Left kidney (tissue), 2 donors: ENCODE data around the gene PTPN4. TPM values are rescaled to one million over a fixed set of nuclear protein-coding genes. Genes with fewer than 3 reads are reported as not detected.
"Not testable (repeated sequence)": the region's sequence is repeated elsewhere in the genome, so short reads cannot be mapped to it uniquely, and the experiment has no call there.

ENCODE experiments used
- DNase-seq: peaks from one replicate; pipeline ENCODE4 v3.0.0-alpha.2; 2013
- polyA plus RNA-seq: library from polyadenylated mRNA; unstranded; fragments of 120-200 nt; gene quantifications from one replicate; pipeline ENCODE4 v1.2.1, GENCODE V29; 2013; ENCODE audit not compliant: insufficient read length

The PTPN4 gene
- polyA plus RNA-seq, 1 donor: 29.0 TPM

- no peak for DNase-seq
Measured at GRCh38 chr2:120020554-120020953, 260.8 kb downstream of the PTPN4 start.

GRCh38 chr2:120022505-120022904 is 262.8 kb downstream of the PTPN4 start:
- DNase-seq: not testable (repeated sequence)

GRCh38 chr2:120026890-120027289 is 267.2 kb downstream of the PTPN4 start:
- DNase-seq: no peak

- no peak for DNase-seq
Measured at GRCh38 chr2:120028795-120029194, 269.1 kb downstream of the PTPN4 start.

- DNase-seq: no peak
Measured at GRCh38 chr2:120029672-120030640, 270.2 kb downstream of the PTPN4 start.

GRCh38 chr2:120032297-120032696 is 272.6 kb downstream of the PTPN4 start:
- no peak for DNase-seq

Other genes starting within 250 kb of the PTPN4 start
- gene SCTR, start 235.4 kb upstream of the PTPN4 start, polyA plus RNA-seq: 16.1 TPM
- 38.8 TPM for gene CFAP221, start 215.5 kb upstream of the PTPN4 start, polyA plus RNA-seq
- gene TMEM177, start 80.7 kb upstream of the PTPN4 start, polyA plus RNA-seq: 21.3 TPM